GM21526 (cell line): ENCODE measurements around the gene GCDH.
A peak's percentile ranks its signal among the peaks of the same experiment; 100 is the strongest.
"Not testable (repeated sequence)": the region's sequence is repeated elsewhere in the genome, so short reads cannot be mapped to it uniquely, and the experiment has no call there.

Source experiments
- ATAC-seq: cut with Tn5 transposase; IDR thresholded peaks from one replicate; pipeline ENCODE4 v1.9.1; 2021; ENCODE audit warnings: moderate library complexity; ENCODE audit not compliant: unreplicated experiment, low FRiP score

The GCDH gene

GRCh38 chr19:12896460-12896859 lies 5.5 kb downstream of the GCDH start:
- ATAC-seq: no peak

DNA sequence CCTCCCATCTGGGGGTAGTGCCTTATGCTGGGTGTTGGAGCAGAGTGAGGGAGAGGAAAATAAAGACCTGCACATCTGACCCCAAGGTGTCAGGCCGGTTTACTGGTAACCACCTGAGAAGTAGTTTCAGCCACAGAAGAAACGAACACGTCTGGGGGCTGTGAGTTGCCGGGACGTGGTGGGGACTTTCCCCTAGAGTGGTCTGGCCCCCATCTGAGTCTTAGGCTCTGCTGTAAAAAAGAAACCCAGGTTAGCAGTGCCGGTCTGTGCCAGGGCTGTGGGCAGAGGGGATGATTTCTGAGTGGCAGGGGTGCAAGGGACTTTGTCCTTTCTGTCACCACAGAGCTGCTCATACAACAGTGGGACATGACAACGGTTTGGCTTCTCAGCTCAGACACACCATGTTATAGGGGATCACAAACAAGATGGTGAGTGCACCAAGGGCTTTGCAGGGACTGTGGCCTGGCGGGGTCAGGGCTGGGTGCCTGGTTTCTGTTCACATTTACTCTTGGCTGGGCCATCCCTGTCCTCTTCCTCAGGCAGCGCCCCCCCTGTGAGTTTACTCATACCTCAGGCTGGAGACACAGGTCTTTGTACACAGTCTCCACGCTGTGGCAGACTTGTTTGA lies 9.0 kb downstream of the GCDH start:
- ATAC-seq: no peak

DNA sequence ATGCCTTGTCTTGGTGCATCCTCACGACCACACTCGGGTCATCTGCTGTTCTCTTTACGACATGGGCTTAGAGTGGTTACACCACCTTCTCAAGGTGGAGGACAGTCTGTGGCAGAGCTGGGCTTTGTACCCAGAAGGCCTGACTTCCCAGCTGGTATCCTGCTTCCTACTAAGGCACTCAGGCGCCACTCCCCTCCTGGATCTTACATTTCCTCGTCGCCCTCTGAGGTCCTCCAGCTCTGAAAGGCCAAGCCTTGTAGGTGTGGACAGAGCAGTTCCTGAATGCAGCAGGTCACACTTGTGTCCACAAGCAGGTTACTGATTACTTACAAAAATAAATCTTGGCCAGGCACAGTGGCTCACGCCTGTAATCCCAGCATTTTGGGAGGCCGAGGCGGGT lies 16.2 kb downstream of the GCDH start:
- ATAC-seq: no peak

GRCh38 chr19:12912571-12912970 lies 21.6 kb downstream of the GCDH start:
- no peak for ATAC-seq

DNA sequence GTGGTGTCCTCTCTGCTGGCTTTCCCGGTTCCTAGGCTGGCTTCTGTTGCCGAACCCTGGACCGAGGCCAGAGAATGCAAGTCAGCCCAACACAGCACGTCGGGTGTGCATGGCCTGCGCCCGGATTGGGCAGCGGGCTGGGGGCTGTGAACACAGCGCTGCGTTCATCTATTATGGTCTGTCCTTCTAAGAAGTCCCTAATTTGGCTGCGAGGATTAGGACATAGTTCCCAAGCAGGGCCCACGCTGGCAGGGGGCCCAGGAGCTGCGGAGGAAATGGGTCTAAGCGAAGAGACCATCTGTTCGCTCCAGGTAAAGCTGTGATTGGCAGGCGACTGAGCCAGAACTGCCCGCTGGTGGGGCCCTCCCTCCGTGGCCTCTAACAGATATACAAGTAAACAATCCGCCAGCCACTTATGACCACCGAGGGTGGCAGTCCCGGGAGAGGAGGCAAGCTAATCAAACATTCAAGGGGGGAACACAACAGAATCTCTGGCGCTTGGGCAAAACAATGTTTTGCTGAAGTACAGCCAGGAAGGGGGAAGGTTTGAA lies 22.1 kb downstream of the GCDH start:
- ATAC-seq: no peak

DNA sequence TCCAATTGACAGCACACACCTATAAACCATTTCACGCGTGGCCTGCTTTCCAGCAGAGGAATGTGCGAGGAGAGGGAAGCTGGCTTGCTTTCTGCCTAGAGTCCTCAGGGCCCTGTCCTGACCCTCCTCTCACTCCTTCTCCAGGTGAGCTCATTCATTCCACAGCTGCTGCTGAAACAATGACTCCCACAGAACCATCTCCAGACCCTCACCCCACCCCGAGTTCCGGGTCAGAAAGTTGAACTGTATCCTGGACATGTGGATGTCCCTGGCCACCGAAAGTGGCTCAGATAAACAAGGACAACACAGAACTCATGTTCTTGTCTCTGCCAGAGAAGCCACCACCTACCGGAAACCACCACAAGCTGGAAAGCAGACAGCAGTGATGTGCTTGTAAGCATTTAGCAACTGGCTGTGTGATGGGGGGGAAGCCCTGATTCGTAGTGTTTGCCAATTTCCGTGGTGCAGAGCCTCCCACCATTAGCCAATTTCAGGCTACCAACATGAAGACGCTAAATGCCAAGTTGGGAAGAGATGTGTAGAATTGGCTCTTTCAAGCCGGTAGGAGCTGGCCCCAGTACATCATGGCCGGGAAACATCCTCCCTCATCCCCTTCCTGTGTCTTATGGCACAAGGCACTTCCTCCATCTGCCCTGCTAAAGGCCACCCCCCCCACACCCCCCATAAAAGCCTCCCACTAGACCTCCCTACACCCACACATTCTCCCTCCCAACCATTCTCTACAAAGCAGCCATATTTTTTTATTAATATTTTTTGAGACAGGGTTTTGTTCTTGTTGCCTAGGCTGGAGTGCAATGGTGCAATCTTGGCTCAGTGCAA lies 23.1 kb downstream of the GCDH start:
- no peak for ATAC-seq

- not testable (repeated sequence) for ATAC-seq
Measured at GRCh38 chr19:12915860-12916259, 24.9 kb downstream of the GCDH start.

DNA sequence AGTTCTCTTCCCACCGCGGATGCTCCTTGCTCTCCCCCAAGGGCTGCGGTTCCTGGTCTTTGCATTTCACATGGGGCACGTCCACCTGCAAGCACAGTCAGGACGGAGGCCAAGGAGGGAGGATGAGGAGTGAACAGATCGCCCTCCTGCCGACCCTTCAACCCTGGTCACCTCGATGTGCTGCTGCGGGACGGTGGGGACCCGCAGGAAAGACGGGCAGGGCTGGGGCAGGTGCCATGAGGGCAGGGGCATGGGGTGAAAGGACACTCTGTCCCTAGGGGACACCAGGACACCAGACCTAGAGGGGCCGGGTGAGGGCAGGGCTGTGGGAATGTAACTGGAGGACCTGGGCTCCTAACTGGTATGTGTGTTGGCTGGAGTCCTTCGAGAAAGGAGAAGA lies 27.3 kb downstream of the GCDH start:
- no peak for ATAC-seq

GRCh38 chr19:12921047-12921446 lies 30.1 kb downstream of the GCDH start:
- no peak for ATAC-seq

DNA sequence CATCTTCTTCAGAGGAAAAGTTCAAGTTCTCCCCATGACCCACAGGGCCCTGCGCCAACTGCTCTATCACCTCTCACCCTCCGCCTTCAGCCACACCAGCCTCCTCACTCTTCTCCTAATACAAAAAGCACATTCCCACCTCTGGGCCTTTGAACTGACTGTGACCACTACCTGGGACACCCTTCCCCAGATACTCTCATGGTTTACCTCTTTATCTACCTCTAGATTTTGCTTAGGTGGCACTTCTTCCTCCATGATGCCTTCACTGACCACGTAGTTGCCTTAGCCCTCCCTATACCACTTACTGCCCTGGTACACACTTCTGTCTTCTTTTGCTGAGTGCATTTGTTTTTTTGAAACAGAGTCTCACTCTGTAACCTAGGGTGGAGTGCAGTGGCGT lies 32.0 kb downstream of the GCDH start:
- ATAC-seq: no peak

- no peak for ATAC-seq
Measured at GRCh38 chr19:12924621-12925310, 33.8 kb downstream of the GCDH start.

GRCh38 chr19:12930002-12930645 lies 39.2 kb downstream of the GCDH start:
- ATAC-seq: no peak

- no peak for ATAC-seq
Measured at GRCh38 chr19:12932392-12933286, 41.7 kb downstream of the GCDH start.

DNA sequence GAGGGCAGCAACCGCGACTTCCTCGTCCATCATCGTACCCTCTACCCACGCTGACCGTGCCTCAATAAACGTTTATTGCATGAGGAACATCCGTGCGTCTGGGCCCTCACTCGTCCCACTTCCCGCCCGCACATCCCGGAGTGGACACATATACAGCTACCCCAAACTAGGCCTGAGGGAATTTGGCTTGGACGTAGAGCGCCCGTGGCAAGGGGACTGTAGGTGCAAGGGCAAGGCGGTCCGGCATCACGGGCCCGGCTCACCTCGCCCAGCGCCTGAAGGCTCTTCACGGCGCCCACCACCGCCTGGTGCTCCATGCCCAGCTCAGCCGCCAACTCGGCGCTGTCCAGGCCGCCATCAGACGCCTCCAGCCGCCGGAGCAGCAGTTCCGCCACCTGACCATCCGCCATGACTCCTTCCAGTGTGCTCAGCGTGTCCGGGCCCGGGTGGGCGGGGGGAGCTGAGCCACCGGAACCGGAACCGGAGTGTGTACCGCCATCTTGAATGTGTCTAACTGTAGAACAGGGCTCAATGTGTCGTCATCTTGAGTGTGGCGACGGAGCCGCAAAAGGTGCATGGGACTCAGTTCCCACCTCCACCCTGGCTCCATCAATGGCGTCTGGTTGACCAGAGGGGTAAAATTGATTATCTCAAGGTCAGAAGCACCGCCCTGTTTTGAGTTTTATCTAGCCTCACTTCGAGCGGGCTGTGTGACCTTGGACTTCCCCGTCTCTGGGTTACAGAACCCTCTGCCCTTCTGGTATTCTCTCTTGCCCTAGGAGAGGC lies 42.5 kb downstream of the GCDH start, which contains the start of gene FARSA:
Gene FARSA, minus strand, starts transcription at position 425 of the 786 bp plus-strand sequence. Its CDS starts 15 bp downstream, at position 410.
- ATAC-seq: peak; percentile 38

GRCh38 chr19:12935071-12935470 lies 44.1 kb downstream of the GCDH start:
- no peak for ATAC-seq

DNA sequence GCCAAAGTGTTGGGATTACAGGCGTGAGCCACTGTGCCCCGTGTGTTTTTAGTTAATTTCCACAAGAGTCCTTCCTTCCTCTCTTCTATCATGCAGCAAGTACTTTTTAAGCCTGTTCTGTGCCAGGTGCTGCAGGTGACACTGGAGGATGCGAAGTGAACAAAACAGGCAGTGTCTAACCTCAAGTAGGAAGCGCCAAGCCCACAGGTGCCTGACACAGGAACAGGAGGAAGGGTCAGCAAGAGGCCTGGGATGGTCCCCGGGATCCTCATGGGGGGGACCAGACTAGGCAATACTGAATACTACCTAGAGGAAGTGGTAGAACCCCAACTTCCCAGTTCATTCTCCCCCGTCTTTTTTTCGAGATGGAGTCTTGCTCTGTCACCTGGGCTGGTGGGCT lies 45.6 kb downstream of the GCDH start:
- ATAC-seq: no peak

DNA sequence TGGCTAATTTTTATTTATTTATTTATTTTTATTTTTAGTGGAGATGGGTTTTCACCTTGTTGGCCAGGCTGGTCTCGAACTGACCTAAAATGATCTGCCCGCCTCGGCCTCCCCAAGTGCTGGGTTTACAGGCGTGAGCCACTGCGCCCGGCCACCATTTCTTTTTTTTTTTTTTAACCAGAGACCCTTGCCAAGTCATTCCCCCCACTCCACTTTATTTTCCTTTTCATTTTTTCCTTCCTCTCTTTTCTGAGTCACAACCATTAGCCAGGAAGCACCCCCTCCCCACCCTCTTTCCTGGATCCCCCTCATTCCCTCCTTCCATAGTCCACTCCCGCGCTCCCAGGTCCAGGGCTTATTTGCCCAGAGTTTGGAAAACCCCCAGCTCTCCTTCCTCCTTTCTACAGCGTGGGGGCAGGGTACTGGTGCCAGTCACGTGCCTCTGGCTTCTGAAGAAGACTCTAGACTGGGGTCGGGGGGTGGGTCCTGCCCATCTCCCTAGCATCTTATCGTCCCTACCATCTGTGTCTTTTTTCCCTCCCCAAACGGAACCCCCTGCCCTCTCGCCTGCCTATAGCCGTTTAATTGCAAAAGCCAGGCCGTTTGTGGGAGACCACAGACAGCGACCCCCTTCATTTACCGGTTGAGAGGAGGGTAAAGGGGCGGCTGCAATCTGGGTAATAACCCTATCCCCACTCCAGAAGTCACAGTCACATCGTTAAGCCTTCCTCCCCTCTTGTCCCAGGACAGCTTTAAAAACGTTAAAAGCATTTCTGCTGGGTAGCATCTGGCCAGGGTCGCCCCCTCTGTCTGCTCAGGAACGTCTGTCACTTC lies 46.4 kb downstream of the GCDH start:
- ATAC-seq: no peak
